Loucy (cell line): ENCODE data around the gene HSPG2.

Source experiments
- CTCF ChIP-seq: fragments of 200-600 bp; sonication (generic); conservative IDR thresholded peaks from 2 replicates; pipeline ENCODE4 v1.5.1; 2014; ENCODE audit warnings: mild to moderate bottlenecking, antibody characterized with exemption, low read length
- EZH2phosphoT487 ChIP-seq: fragments of 200-600 bp; IDR thresholded peaks from 2 replicates; pipeline ENCODE4 v1.6.1; 2018; ENCODE audit warnings: antibody characterized with exemption, mild to moderate bottlenecking, moderate library complexity, borderline replicate concordance

DNA sequence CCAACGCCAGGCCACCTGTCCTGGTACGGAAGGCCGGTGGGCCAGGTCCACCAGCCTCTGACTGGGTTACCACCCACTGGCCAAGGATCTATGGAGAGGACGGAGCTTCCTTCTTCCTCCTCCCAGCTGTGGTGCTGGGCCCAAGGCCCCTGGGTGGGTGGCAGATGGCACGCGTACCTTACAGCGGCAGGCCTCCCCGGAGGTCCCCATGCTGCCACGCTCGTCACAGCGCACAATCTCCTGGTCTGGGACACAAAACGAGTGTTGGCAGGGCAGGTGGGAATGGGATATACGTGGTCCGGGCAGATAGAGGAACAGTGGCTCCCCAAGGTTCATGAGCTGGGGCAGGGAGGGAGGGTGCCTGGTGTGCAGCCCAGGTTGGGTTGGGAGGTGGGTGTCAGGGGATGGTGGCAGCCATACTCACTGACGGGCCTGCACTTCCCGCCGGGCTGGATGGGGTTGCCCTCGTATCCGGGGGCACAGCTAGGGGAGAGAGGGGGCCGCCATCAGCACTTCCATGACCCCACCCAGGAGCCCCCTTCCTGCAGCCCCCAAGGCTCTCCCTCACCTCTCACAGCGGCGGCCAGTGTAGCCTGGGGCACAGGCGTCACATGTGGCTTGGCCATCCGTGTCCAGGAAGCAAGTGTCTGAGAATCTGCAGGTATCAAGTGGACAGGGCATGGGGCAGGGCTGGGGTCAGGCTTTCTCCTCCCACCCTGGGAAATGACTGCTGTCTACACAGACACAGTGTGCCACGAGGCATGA is 58.9 kb downstream of the HSPG2 start:
- no peak for TF ChIP-seq CTCF
- TF ChIP-seq EZH2phosphoT487, result no peak
